Esophagus (tissue), 2 donors: ENCODE results near the gene BROX. TPM values are rescaled to one million over a fixed set of nuclear protein-coding genes. Genes with fewer than 3 reads are reported as not detected.
"Not testable (repeated sequence)": the region's sequence is repeated elsewhere in the genome, so short reads cannot be mapped to it uniquely, and the experiment has no call there.

ENCODE experiments used
- H3K27ac ChIP-seq, 2 donors: one replicate each; pipeline ENCODE4 v1.5.1; 2013; ENCODE audit warnings: low read depth in 2 of 2, mild to moderate bottlenecking in 2 of 2, inconsistent platforms in 1 of 2, low read length in 1 of 2, moderate library complexity in 1 of 2
- H3K27me3 ChIP-seq, 2 donors: one replicate each; pipeline ENCODE4 v1.6.1; 2013; ENCODE audit warnings: low read length in 2 of 2, control low read depth in 1 of 2, mild to moderate bottlenecking in 1 of 2; ENCODE audit not compliant: insufficient read depth in 2 of 2, control insufficient read depth in 1 of 2
- H3K36me3 ChIP-seq, 2 donors: one replicate each; pipeline ENCODE4 v1.6.1; 2013; ENCODE audit warnings: low read length in 1 of 2; ENCODE audit not compliant: control insufficient read depth in 2 of 2, insufficient read depth in 2 of 2
- H3K4me1 ChIP-seq, 2 donors: one replicate each; pipeline ENCODE4 v1.6.1; 2013; ENCODE audit warnings: low read length in 1 of 2; ENCODE audit not compliant: control insufficient read depth in 2 of 2, insufficient read depth in 2 of 2
- H3K4me3 ChIP-seq, 2 donors: one replicate each; pipeline ENCODE4 v1.5.1; 2013; ENCODE audit warnings: low read length in 2 of 2, mild to moderate bottlenecking in 2 of 2, low read depth in 1 of 2, moderate library complexity in 1 of 2
- H3K9me3 ChIP-seq, 2 donors: one replicate each; pipeline ENCODE4 v1.6.1; 2013; ENCODE audit warnings: mild to moderate bottlenecking in 2 of 2, low read depth in 1 of 2, low read length in 1 of 2, moderate library complexity in 1 of 2; ENCODE audit not compliant: control insufficient read depth in 2 of 2, insufficient read depth in 1 of 2
- WGBS, 2 donors: extraction: QIAGEN DNeasy Blood & Tissue Kit; methylation state at CpG; one replicate each; pipeline ENCODE4 v1.1.7; 2013; 5-methylcytosine and 5-hydroxymethylcytosine counted together
- polyA plus RNA-seq, 2 donors: library from polyadenylated mRNA; stranded (reverse); fragments of 200-250 nt; gene quantifications; one replicate each; pipeline ENCODE4 v1.2.3, GENCODE V29; 2013
- donor health status: healthy with polysubstance abuse.
- donor health status: Bipolar disorder and iron deficiency.

The BROX gene
- polyA plus RNA-seq: 10 to 100 TPM; 14.3 to 22.8 TPM

DNA sequence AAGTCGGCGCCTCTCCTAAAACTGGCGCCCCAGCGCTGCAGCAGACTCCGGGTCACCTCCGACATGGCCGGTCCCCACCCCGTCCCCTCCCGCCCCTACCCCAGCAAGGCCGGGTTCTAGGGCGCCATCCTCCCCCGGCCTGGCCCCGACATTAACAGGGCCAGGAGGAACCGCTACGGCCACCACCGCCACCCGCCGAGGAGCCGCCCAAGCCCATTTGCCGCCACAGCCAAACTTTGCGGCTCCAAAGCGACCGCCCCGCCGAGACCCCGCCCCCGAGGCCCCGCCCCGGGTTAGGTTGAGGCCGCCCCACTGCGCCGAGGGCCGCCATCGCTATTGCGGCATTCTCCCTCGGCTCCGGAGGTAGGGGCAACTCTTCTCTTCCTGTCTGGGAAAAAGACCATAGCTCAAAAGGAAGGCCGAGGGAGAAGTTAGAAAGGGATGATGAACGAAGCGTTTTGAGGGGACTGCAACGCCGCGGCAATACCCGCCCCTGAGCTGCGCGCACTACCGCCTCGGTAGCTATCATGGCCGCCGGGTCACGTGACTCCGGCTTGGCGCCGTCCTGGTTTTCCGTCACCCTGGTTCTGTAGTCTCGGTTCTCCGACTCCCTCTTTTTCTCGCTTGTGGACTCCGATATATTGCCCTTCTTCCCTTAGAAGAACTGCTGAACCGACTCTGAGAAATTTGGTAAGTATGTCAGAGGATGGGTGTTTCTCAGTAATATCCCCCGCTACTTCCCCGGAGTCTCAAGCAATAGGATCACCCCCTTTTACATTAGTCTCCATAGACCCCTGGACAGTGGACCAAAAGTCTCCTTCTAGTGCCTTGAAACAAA lies at the start of gene BROX, which contains the start of gene AIDA:
Gene BROX (plus strand): TSS at position 312 of the 838 bp plus-strand sequence. CDS start 3,136 bp downstream, outside the sequence.
Gene AIDA (minus strand): TSS at position 239 of the 838 bp plus-strand sequence. CDS start 174 bp downstream, at position 65.
- Histone ChIP-seq H3K9me3 (no peaks in the 10 kb centered on the region), H3K4me3 (peak within 1 kb of the TSS; percentile 67 to 78), H3K27ac (peak within 1 kb of the TSS; percentile 96 to 98), H3K27me3 (no peaks in the 10 kb centered on the region), H3K4me1 (no peaks in the 10 kb centered on the region), H3K36me3 (peaks cover 0 to 3% of the 10 kb centered on the region in 2 donors)
- 1% methylated on average over 48 to 53 of the region's 62 CpGs for WGBS, 2 donors

DNA sequence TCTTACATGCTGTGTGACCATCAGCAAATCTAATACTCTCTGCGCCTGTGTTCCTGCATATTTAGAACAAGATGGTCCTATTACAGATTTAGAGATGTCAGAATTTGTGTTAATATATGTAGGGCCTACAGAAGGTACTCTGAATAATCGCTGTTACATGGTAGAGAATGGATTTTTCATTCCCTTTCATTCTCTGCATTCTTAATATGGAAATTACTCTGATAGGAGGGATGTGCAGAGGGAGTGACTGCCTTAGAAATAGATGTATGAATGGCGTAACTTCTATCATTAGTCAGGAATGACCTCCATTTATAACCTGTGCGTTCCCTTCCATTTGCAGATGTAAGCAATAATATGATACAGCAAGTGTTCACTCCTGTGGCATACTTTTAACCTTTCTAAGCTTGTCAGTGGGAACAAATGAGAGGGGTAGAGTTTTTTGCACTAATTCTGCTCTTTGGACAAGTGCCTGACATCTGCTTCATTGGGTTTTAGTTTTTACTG lies 48.9 kb upstream of the BROX start:
- WGBS, 2 donors: 96 to 97% methylated on average over 4 of the region's 4 CpGs
- H3K4me1 ChIP-seq: no peaks in the 10 kb centered on the region
- H3K9me3 ChIP-seq: no peaks in the 10 kb centered on the region
- peaks cover 12 to 23% of the 10 kb centered on the region in 2 donors for H3K36me3 ChIP-seq
- no peaks in the 10 kb centered on the region for H3K27me3 ChIP-seq
- H3K4me3 ChIP-seq: no peak overlapping the region
- no peak overlapping the region for H3K27ac ChIP-seq

DNA sequence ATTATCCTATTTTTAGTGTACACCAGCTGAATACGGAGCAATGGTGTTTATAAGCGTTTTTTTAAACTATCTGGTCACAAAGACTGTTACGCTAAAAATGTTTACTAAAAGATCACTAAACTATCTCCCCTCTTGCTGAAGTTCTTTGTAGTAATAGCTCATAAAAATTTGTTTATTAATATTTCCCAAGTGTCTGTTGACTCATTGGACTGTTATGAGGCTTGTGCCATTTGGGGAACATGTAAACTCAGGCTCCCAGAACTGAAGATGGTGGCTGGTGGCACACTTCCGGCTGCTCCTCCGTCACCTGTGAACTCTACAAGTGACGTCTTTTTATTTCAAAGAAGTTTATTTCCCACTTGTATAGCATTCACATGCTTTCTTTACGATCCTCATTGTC lies 46.4 kb upstream of the BROX start:
- WGBS, 2 donors: 76 to 85% methylated on average over 7 of the region's 7 CpGs
- Histone ChIP-seq H3K9me3 (no peaks in the 10 kb centered on the region), H3K27me3 (no peaks in the 10 kb centered on the region), H3K4me1 (no peaks in the 10 kb centered on the region), H3K36me3 (peaks cover 12 to 21% of the 10 kb centered on the region in 2 donors), H3K27ac (no peak overlapping the region), H3K4me3 (no peak overlapping the region)

GRCh38 chr1:222668184-222668583 lies 44.2 kb upstream of the BROX start:
- H3K27ac ChIP-seq, H3K27me3 ChIP-seq, H3K4me1 ChIP-seq, H3K9me3 ChIP-seq, H3K4me3 ChIP-seq: not testable (repeated sequence)
- H3K36me3 ChIP-seq: peaks cover 8 to 16% of the 10 kb centered on the region in 2 donors
- WGBS, 2 donors: no CpG with 5 or more reads among the region's 4 CpGs

- peaks cover 8 to 10% of the 10 kb centered on the region in 2 donors for H3K36me3 ChIP-seq
- H3K27me3 ChIP-seq, H3K9me3 ChIP-seq, H3K27ac ChIP-seq, H3K4me1 ChIP-seq, H3K4me3 ChIP-seq: not testable (repeated sequence)
- 74 to 93% methylated on average over 1 of the region's 2 CpGs for WGBS, 2 donors
Observed at GRCh38 chr1:222669107-222669506, 43.3 kb upstream of the BROX start.

GRCh38 chr1:222670110-222670509 lies 42.3 kb upstream of the BROX start:
- Histone ChIP-seq H3K9me3 (no peaks in the 10 kb centered on the region), H3K36me3 (peaks cover 7 to 8% of the 10 kb centered on the region in 2 donors), H3K27me3 (no peaks in the 10 kb centered on the region), H3K27ac (no peak overlapping the region), H3K4me1 (no peaks in the 10 kb centered on the region), H3K4me3 (no peak overlapping the region)
- WGBS, 2 donors: 87 to 94% methylated on average over 1 of the region's 1 CpG

DNA sequence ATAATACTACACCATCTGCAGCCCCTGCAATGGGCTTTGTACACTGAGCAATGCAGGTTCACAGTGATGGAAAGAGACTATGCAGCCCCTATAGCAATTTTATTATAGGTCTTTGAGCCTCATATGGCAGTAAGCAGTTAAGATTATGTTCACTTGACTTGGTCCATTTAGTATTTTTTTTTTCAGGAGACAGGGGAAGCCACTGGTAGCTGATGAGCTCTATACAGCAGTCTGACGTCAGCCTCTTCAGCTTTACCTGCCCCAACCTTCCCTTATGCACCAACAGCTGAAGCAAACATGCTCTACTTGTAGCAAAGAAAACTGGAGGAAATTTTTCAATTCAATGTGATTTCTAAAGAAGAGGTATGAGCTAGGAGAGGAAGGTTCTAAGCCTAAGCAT lies 32.3 kb upstream of the BROX start:
- peaks cover 3 to 5% of the 10 kb centered on the region in 2 donors for H3K36me3 ChIP-seq
- no peak overlapping the region for H3K27ac ChIP-seq
- H3K27me3 ChIP-seq: no peaks in the 10 kb centered on the region
- H3K9me3 ChIP-seq: no peaks in the 10 kb centered on the region
- no peak overlapping the region for H3K4me3 ChIP-seq
- H3K4me1 ChIP-seq: no peaks in the 10 kb centered on the region
- 91 to 100% methylated on average over 1 of the region's 1 CpG for whole genome bisulfite sequencing, 2 donors

GRCh38 chr1:222691016-222691415 lies 21.3 kb upstream of the BROX start:
- H3K4me3 ChIP-seq: no peak overlapping the region
- H3K27me3 ChIP-seq: no peaks in the 10 kb centered on the region
- peaks cover 2 to 5% of the 10 kb centered on the region in 2 donors for H3K36me3 ChIP-seq
- H3K27ac ChIP-seq: no peak overlapping the region
- H3K4me1 ChIP-seq: no peaks in the 10 kb centered on the region
- H3K9me3 ChIP-seq: no peaks in the 10 kb centered on the region
- WGBS, 2 donors: 89 to 96% methylated on average over 1 of the region's 1 CpG

- peaks cover 0 to 2% of the 10 kb centered on the region in 2 donors for H3K36me3 ChIP-seq
- no peak overlapping the region for H3K27ac ChIP-seq
- H3K4me1 ChIP-seq: no peaks in the 10 kb centered on the region
- H3K4me3 ChIP-seq: no peak overlapping the region
- H3K27me3 ChIP-seq: no peaks in the 10 kb centered on the region
- H3K9me3 ChIP-seq: no peaks in the 10 kb centered on the region
- WGBS, 2 donors: 81 to 82% methylated on average over 5 of the region's 5 CpGs
Observed at GRCh38 chr1:222694927-222695326, 17.4 kb upstream of the BROX start.
